GM18858 (cell line): ENCODE measurements around the gene EXOC3.

Experiments used
- ATAC-seq: cut with Tn5 transposase; IDR thresholded peaks from one replicate; pipeline ENCODE4 v1.9.1; 2021; ENCODE audit not compliant: unreplicated experiment

EXOC3 gene

DNA sequence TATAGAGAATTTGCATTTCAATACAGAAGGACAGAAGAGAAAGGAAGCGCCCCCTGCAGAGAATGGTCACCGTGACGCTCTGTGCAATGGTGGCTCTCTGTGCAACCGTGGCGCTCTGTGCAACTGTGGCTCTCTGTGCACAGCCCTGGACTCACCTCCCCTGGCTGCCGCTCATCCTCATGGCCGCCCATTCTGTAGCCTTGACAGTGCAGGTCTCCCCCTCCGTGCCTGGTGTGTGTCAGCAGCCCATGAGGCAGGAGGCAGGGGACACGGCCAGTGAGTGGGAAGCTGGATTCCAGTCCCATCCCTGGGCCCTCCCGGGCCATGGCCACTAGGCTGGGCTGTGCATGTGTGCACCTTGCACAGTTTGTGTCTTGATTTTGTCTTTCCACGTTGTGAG lies 12.0 kb downstream of the EXOC3 start:
- no peak for ATAC-seq

DNA sequence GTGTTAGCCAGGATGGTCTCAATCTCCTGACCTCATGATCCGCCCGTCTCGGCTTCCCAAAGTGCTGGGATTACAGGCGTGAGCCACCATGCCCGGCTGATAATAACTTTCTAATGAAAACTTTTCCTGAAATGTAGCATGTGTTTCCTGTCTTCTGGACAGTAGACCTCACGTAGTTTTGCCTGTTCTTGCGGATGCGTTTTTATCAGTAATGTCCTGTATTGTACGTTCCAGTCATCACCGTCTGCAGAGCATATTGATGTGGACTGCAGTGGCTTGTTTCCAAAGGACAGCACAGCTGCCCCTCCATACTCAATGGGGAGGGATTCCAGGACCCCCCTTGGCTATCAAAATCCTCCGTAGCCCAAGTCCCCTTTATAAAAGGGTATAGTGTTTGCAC lies 12.8 kb downstream of the EXOC3 start:
- ATAC-seq: no peak

DNA sequence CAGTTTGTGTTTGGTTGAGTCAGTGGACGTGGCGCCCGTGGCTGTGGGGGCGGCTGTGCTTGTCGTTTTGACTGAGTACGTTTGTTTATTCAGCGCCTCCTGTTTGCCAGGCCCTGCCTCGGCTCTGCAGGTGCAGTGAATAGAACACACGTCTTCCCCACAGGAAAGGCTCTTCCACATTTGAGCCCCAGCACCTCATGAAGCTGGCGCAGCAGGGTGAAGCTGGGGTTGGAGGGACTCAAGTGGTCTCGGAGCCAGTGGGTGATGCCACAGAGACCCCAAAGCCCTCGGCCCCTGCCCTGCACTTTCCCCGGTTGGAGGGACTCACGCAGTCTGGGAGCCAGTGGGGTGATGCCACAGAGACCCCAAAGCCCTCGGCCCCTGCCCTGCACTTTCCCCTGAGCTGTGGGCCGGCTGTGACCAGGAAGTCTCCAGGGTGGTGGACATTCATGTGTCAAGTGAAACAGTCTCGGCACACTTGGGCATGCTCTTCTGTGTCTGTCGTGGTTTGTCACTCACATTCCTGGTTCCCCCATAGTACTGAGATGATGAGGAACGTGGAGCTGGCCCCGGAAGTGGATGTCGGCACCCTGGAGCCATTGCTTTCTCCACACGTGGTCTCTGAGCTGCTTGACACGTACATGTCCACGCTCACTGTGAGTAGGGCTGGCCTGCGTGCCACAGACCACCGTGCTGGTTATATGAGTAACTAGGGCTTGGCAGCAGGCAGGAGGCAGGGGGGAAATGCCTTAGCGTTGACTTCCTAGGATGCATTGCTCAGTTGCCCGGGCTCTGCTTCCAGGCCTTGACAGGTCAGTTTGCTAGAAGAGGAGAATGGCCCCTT lies 13.6 kb downstream of the EXOC3 start:
- no peak for ATAC-seq

DNA sequence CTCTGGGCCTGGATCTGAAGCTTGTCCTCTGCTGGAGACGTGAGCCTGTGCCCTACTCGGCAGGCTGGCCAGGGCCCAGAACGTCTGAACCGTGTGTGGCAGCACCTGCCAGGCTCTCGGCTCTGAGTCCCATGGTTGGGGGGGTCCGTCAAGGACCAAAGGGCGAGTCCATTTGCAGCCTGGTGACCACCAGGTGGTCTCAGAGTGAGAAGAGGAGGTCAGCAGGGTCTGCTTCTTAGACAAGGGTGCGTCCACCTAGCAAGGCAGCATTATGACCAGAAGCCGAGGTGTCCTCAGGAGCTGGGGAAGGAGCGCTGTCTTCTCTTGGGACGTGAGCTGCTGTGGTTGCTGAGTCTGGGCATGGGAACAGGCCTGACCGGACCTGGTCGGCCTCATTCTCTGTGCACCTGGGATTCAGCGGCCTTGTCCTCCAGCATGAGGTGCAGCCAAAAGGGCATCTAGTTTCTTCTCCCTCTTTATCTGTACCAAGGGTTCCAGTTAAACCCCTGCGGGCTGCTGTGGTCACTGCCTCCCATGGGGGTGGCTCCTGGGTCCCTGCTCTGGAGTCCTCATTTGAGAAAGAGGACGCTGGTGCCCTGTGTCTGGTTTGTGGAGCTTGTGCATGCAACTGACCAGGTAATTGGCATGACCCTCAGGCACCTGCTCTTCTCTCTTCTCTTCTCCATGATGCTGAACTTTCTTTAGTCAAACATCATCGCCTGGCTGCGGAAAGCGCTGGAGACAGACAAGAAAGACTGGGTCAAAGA lies 14.4 kb downstream of the EXOC3 start:
- ATAC-seq: no peak

DNA sequence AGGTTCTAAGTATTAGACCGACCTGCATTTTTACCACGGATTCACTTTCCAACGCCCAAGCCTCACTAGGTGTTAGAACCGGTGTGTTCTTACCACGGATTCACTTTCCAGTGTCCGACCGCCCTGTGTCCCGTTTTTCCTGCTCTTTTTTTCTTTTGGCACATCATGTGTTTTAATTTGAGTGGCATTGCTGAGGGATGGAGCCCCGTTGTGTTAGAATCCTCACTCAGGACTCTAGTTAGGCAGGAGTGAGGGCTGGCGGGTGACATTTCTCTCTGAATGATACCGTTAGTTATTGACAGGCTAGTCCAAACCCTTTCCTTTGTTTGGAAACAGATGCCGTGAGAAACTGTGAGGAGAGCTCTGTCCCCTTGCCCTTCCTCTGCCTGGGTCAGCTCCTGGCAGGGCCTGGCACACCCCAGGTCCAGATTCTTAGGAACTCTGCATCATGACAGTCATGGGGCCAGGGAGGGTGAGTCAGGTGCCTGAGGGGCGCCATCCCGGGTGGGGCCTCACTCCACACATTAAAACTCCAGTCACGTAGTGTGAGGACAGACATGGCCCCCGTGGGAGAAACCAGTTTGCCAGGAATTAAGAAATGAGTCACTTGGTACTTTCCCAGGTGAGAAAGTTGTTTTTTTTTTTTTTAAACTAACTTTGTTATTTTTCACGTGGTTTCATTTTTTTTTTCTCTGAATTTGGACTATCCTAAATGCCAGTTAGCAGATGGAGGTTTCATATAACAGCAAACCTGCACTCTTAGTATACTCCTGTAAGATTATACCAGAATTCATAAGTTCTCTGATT lies 15.8 kb downstream of the EXOC3 start:
- ATAC-seq: no peak

DNA sequence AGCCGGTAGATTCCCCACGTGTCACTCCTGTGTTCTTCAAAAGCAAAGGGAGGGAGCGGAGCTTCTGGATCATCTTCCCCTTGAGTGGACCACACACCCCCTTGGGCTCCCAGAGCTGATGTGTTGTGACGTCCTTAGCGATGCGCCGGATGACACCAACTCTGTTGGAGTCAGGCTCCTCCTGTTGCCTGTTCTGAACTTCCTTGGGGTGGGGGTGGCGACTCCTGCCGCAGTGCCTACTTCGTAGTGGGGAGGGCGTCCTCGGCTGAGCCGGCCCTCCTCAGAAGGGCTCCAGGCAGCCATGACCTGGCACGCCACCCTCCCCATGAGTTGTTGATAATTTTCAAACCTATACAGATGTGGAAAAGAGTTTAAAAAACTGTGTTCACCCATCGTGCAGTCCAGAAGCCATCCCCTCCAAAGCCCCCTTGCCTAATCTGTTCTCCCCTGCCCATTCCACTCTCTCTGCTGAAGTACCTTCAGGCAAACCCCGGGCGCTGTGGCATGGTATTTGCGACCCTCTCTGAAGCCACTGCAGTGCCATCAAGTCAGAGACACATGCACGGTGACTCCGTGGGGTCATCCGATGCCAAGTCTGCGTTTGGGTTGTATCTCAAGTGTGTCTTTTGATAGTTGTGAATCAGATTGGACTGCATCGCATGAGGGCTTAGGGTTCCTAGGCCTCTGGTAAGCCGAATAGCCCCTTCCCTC lies 16.7 kb downstream of the EXOC3 start:
- no peak for ATAC-seq

DNA sequence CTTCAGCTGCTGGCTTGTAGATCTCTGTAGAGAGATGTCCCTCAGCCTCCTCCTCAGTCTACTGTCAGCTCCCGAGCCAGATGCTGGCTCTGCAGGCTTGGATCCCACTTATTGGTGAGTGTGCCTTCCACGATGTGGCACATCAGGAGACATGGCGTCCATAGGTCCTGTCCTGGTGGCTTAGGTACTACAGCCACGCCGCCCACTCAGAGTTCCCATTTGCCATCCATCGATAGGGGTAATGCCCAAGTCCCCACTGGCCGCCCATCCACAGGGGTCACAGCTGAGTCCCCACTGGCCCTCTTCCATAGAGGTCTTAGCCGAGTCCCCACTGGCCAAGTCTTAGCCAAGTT lies 17.3 kb downstream of the EXOC3 start:
- no peak for ATAC-seq

DNA sequence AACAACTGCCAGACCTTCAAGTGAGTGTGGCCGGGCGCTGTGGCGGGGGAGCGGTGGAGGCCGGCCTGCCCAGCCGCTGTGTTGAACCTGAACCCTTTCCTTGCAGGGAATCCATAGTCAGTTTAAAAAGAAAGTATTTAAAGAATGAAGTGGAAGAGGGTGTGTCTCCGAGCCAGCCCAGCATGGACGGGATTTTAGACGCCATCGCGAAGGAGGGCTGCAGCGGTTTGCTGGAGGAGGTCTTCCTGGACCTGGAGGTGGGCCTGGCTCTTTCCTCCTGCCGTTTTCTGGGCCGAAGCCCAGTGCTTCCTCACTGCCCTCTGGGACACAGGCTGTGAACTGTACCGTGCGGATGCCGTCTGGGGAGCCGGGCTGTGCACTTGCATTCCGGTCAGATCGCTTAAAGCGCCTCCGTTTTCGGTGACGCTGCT lies 19.1 kb downstream of the EXOC3 start:
- no peak for ATAC-seq

DNA sequence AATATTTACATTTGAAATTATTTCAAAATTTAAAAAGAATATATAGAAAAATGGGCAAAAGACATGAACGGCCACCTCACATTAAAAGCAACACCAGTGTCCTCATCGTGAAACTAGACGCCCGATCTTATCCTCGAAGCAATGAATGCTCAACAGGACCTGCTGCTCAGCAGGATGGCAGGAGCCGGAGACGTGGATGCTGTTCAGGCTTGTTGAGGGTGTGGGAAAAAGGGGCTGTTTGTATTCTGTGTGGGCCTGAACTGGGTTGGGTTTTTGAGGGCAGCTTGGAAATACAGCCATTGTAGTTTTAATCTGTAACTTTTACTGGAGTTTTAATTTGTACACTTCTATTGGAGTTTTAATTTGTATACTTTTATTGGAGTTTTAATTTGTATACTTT lies 20.3 kb downstream of the EXOC3 start:
- ATAC-seq: no peak

DNA sequence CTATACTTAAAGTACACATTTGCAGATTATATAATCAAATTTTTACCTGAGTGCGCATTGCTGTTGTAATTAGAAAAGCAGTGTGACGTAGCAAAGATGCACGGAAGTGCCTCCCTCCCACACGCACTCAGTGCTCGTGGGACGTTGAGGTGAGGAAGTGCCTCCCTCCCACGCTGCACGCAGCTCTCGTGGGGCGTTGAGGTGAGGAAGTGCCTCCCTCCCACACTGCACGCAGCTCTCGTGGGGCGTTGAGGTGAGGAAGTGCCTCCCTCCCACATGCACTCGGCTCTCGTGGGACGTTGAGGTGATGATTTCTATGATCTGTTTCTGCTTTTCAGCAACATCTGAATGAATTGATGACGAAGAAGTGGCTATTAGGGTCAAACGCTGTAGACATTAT lies 21.0 kb downstream of the EXOC3 start:
- no peak for ATAC-seq

DNA sequence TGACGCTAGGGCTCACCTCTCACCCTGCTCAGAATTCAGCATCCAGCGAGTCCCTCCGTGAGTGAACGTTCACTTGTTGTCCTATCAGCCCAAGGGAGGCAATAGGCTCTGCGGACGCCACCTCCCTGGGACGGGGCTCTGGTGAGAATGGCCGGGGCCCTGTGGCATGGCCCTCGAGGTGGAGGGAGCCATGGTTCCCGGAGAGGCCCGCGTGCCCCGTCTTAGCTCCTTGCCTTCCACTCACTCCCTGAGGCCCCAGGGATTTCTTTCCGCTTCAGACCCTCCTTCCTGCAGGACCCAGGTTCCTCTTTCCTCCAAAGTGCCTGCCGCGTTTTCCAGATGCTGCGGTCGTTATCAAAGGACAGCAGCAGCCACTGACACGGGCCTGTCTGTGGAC lies 21.5 kb downstream of the EXOC3 start:
- no peak for ATAC-seq

DNA sequence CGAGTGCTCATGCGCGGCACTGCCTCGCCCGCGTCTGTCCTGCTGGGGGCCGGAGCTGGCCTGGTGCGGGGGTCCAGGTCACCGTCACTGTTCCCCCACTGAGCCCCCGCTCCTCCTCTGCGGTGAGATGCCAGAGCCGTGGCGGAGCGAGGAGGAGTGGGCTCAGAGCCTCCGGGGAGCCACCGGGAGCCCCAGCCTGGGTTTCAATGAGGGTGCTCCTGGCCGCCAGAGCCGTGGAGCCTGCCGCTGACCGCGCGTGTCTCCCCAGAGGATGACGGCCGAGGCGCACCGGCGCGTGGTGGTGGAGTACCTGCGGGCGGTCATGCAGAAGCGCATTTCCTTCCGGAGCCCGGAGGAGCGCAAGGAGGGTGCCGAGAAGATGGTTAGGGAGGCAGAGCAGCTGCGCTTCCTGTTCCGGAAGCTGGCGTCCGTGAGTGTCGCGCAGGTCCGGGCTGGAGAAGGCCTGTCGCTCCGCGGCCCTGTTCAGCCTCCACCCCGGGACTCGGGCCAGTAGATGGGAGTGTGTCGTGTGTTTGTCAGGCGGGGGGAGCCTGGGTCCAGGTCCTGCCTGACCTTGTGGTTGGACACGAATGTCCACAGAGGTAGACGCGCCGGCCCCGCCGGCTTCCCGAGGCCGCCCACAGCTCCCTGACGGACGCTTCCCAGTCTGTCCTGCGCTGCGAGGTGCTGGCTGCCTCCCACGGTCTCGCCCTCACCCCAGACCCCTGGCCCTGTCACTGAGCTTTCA lies 22.0 kb downstream of the EXOC3 start:
- no peak for ATAC-seq

DNA sequence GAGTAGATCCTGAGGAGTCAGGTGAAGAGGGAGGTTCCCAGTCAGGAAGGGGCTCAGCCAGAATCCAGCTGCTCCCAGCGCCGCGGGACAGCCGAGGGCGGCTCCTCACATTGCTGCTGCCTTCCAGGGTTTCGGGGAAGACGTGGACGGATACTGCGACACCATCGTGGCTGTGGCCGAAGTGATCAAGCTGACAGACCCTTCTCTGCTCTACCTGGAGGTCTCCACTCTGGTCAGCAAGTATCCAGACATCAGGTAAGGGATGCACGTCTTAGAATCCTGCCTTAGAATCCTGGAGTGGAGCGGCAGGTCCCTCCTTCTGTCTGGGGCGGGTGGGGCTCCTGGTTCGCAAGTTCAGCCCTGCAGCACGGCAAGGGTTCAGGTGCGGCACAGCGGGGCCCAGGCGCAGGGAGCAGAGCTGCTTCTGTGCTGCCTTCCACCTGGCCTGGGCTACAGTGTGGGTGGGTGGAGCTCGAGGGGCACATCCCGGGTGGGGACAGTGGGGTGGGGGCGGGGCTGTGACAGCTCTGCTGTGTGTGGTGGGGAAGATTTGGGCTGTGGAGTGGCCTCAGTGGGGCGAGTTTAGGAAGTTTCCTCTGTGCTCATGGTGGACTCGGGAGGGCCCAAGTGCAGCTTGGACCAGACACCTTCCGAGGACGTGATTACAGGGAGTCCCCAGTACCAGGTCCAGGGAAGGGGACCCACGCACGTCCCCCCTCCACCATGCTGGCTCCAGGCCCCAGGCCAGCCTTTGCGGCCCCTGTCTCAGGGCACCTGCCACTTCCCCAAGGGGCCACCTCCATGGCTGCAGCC lies 22.8 kb downstream of the EXOC3 start:
- ATAC-seq: no peak

DNA sequence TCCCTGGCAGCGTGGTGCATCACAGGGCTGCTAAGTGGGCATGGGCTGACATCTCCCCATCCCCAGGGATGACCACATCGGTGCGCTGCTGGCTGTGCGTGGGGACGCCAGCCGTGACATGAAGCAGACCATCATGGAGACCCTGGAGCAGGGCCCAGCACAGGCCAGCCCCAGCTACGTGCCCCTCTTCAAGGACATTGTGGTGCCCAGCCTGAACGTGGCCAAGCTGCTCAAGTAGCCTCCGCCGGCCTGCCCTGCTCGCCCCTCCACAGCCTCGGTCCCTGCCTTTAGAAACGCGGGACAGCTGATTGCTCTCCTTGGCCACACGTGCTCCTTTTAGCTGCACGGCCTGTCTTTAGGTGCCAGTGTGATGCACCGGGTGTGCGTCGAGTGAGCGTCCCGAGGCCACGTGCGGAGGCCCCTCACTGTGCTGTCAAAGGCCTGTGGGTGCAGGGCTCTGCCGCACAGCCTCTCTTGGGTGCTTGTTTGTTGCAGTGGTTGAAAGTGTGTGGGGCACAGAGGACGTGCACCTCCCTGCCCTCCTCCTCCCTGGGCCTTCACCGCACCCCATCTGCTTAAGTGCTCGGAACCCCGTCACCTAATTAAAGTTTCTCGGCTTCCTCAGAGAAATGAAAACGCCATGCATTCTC lies 23.8 kb downstream of the EXOC3 start:
- no peak for ATAC-seq

DNA sequence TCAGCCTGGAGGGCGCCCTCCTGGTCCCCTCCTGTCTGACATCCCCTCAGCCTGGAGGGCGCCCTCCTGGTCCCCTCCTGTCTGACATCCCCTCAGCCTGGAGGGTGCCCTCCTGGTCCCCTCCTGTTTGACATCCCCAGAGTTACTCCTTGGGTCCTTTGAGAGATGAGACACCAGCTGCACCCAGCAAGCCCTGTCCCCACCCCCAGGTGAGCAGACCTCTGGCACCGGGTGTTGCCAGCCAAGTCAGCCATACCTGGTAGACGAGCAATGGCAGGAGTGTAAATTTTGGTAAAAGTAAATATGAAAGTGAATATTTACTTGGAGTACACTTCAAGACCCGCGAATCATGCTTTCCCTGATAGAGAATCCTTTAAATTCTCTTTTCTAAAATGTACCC lies 25.4 kb downstream of the EXOC3 start:
- no peak for ATAC-seq

DNA sequence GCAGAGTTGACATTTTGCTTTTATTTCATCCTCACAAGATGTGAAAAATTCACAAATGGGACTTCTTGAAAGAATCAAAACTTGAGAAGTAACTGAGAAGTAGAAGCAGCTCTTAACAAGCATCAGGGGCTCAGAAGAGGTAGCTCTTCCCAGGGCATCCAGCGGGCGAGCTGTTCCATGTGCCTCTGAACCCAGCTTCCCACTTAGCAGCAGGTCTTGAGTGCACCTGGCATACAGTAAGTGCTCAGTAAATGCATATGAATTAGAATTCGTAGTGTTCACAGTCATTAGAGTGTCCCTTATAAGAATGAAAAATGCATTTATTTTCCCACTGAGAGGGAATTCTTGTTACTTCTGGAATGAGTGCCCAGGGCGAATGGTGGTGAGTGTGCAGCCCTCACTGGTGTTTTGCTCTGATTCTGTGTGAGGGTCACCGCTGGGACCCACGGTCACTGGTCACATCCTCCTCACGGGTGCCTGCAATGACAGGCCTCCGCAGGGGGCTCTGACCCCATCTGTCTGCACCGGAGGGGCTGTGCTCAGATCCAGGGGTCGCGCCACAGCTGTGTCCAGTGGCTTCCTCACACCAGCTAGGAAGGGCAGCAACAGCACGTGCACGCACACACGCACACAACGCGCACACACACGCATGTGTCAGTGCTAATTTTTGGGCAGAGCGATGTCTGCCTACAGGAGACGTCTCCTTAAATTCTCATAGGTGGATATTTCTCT lies 26.9 kb downstream of the EXOC3 start:
- no peak for ATAC-seq

DNA sequence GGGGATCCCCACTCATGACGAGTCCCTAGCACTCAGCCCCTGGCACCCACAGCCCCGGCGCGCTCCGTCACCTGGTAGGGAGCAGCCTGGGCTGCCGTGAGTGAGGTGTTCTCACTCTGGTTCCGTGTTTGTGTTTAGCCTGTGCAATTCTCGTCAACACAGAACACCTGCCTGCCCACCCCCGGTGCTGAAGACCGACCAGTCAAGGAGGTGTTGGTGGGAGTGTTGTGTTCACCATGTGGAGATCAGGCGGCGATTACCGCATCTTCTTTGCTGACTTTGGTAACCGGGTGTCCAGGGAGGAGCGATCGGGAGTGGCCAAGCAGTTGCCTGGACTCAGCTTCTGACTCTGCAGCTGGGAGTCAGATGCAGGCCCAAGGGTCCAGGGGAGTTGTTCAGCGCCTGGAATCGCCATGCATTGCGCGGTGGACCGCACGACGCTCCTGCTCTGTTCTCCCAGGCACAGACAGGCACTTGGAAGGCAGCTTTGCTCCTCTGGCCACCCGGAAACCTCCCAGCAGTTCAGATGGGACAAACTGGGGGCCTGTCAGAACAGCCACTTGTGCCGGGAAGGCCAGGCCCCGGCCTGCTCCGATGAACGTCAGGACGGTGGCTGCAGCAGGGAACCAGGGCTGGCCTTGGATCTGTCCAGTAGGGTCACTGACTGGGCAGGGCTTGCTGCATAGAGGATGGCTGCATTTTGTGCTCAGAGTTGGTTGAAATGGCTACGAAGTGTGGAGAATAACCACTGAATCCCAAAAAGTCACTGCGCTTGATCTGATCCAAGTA lies 28.2 kb downstream of the EXOC3 start:
- no peak for ATAC-seq

DNA sequence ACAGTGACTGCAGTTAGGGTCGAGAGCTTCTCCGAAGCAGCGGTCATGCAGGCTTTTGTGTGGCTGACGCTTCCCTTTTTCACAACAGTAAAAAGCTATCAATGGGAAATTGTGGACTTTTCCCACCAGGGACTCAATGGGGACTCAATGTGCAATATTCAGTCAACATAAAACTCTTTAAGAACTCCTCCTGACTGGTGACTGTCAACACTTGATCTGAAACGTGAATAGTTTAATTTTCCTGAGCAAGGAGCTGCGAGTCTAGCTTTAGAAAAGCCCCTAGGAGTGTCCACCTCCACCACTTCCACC lies 28.7 kb downstream of the EXOC3 start:
- ATAC-seq: no peak
